ENCODE measurements around the gene CCDC142. TPM values are rescaled to one million over a fixed set of nuclear protein-coding genes. Genes with fewer than 3 reads are reported as not detected.

Gene CCDC142
- total RNA-seq, 3 donors from 2014 or later: 22.6 to 36.5 (median 28.5) TPM

- no peaks in the 10 kb centered on the region for H3K36me3 ChIP-seq (ENCODE audit: low read depth)
- H3K4me1 ChIP-seq (ENCODE audit: low read depth): peaks cover 28% of the 10 kb centered on the region
- no peaks in the 10 kb centered on the region for H3K9me3 ChIP-seq
- intact Hi-C loops (cut with DNase I, micrococcal nuclease): no loop called here
- no peak overlapping the region for H3K4me3 ChIP-seq
- no peak for TF ChIP-seq CTCF (IDR thresholded peaks at IDR 0.05)
- DNase-seq (no peak), ATAC-seq (no peak)
Observed at GRCh38 chr2:74425523-74425922, 57.3 kb downstream of the CCDC142 start.

DNA sequence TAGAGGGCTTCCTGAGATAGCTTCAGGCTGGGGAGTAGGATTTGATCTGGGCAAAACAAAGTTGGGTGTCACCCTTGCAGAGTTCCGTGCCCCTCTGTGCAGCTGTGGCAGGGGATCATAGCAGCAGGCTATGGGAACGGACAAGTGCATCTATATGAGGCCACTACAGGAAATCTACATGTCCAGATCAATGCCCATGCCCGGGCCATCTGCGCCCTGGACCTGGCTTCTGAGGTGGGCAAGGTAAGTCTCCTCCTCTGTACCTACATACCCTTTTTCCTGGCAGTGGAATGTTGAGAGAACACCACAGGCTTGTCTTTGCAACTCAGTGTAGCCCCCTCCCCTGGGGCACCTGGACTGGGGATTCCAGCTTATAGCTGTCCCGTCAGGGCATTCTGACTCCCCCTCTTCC, 57.8 kb downstream of the CCDC142 start:
- no peaks in the 10 kb centered on the region for H3K36me3 ChIP-seq (ENCODE audit: low read depth)
- no peak for DNase-seq
- H3K9me3 ChIP-seq: no peaks in the 10 kb centered on the region
- ATAC-seq: no peak
- intact Hi-C loops (cut with DNase I, micrococcal nuclease): no loop called here
- H3K4me1 ChIP-seq (ENCODE audit: low read depth): peaks cover 24% of the 10 kb centered on the region
- TF ChIP-seq CTCF (IDR thresholded peaks at IDR 0.05): no peak
- no peak overlapping the region for H3K4me3 ChIP-seq

- DNase-seq (no peak), ATAC-seq (no peak)
- TF ChIP-seq CTCF (IDR thresholded peaks at IDR 0.05): no peak
- Histone ChIP-seq H3K36me3 (ENCODE audit: low read depth) (no peaks in the 10 kb centered on the region), H3K9me3 (no peaks in the 10 kb centered on the region), H3K4me1 (ENCODE audit: low read depth) (peaks cover 19% of the 10 kb centered on the region), H3K4me3 (no peak overlapping the region)
- intact Hi-C loops (cut with DNase I, micrococcal nuclease): no loop called here
Observed at GRCh38 chr2:74424139-74424992, 58.4 kb downstream of the CCDC142 start.

Other genes starting within 250 kb of the CCDC142 start
- 1 to 10 TPM; 2.1 to 3.1 (median 2.1) TPM for gene SLC4A5, start 139.6 kb downstream of the CCDC142 start, total RNA-seq
- 100 to 1,000 TPM; 114 to 159 (median 116) TPM for gene DCTN1, start 102.7 kb downstream of the CCDC142 start, total RNA-seq
- gene C2orf81, start 61.4 kb downstream of the CCDC142 start, total RNA-seq: 1 to 10 TPM in 2 of 3 donors, under 1 TPM in 1; 0.53 to 2.3 (median 1.9) TPM
- gene WDR54, start 61.3 kb downstream of the CCDC142 start, total RNA-seq: 1 to 10 TPM; 4.0 to 4.8 (median 4.5) TPM
- gene RTKN, start 41.1 kb downstream of the CCDC142 start, total RNA-seq: 10 to 100 TPM; 49.2 to 60.7 (median 49.7) TPM
- gene INO80B, start 27.9 kb downstream of the CCDC142 start, total RNA-seq: 10 to 100 TPM; 25.0 to 36.5 (median 32.3) TPM
- 10 to 100 TPM; 51.1 to 60.6 (median 56.1) TPM for gene WBP1, start 24.6 kb downstream of the CCDC142 start, total RNA-seq
- gene MOGS, start 17.6 kb downstream of the CCDC142 start, total RNA-seq: 10 to 100 TPM; 45.7 to 64.0 (median 52.7) TPM
- 10 to 100 TPM; 48.2 to 63.6 (median 57.1) TPM for gene MRPL53, start 10.3 kb downstream of the CCDC142 start, total RNA-seq
- gene TTC31, start 83 bp upstream of the CCDC142 start, total RNA-seq: 10 to 100 TPM; 27.2 to 34.1 (median 30.9) TPM
- 1 to 10 TPM; 1.0 to 1.5 (median 1.5) TPM for gene LBX2, start 16.6 kb upstream of the CCDC142 start, total RNA-seq
- gene PCGF1, start 24.7 kb upstream of the CCDC142 start, total RNA-seq: 10 to 100 TPM; 20.3 to 29.1 (median 22.3) TPM
- gene TLX2, start 31.5 kb upstream of the CCDC142 start, total RNA-seq: 1 to 10 TPM in 1 of 3 donors, under 1 TPM in 2; 0.17 to 1.6 (median 0.51) TPM
- gene DQX1, start 43.2 kb upstream of the CCDC142 start, total RNA-seq: 10 to 100 TPM; 17.9 to 58.3 (median 22.2) TPM
- 100 to 1,000 TPM; 108 to 179 (median 129) TPM for gene AUP1, start 46.7 kb upstream of the CCDC142 start, total RNA-seq
- 10 to 100 TPM; 22.2 to 37.1 (median 23.3) TPM for gene HTRA2, start 46.9 kb upstream of the CCDC142 start, total RNA-seq
- gene LOXL3, start 70.9 kb upstream of the CCDC142 start, total RNA-seq: 1 to 10 TPM; 2.2 to 6.9 (median 4.4) TPM
- gene DOK1, start 71.7 kb upstream of the CCDC142 start, total RNA-seq: 10 to 100 TPM; 16.5 to 18.9 (median 18.5) TPM
- under 1 TPM; 0.19 to 0.43 (median 0.31) TPM for gene M1AP, start 165.3 kb upstream of the CCDC142 start, total RNA-seq
- gene SEMA4F, start 171.2 kb upstream of the CCDC142 start, total RNA-seq: 1 to 10 TPM; 3.9 to 5.7 (median 4.4) TPM